ENCODE data around the gene PIK3C3.

DNA sequence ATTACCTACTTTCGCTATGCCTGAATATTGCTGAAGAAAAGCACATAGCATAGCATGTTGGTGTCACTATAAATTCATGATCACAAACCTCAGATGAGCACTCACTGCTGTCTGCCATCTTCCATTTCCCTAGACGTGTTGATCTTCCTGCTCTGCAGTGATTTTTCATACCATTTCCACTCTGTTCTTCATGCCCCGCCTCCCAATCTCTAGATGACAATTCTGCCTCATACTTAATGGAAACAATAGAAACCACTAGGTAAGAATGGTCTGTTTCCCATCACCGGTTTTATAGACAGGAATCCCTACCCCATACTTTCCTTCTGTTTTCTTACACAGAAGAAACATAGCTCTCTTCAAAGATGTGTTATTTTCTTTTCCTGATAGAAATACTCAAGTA, 63.8 kb downstream of the PIK3C3 start:
- TF ChIP-seq, protein P1, sequence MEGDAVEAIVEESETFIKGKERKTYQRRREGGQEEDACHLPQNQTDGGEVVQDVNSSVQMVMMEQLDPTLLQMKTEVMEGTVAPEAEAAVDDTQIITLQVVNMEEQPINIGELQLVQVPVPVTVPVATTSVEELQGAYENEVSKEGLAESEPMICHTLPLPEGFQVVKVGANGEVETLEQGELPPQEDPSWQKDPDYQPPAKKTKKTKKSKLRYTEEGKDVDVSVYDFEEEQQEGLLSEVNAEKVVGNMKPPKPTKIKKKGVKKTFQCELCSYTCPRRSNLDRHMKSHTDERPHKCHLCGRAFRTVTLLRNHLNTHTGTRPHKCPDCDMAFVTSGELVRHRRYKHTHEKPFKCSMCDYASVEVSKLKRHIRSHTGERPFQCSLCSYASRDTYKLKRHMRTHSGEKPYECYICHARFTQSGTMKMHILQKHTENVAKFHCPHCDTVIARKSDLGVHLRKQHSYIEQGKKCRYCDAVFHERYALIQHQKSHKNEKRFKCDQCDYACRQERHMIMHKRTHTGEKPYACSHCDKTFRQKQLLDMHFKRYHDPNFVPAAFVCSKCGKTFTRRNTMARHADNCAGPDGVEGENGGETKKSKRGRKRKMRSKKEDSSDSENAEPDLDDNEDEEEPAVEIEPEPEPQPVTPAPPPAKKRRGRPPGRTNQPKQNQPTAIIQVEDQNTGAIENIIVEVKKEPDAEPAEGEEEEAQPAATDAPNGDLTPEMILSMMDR (IDR thresholded peaks at IDR 0.05), result no peak
- TF ChIP-seq EP300 (IDR thresholded peaks at IDR 0.05), result no peak

All from sigmoid colon (tissue), 4 donors.